Body of pancreas (tissue), 4 donors: Measurements from ENCODE around the gene PHAF1.

Experiments
- CTCF ChIP-seq, 7 experiments: fragments of 450-650 bp in 4 of 7; fragments of 200-600 bp in 3 of 7; sonication (generic) in 3 of 7; IDR thresholded peaks; one replicate each; pipeline ENCODE4 v1.5.1; 2016 to 2019; ENCODE audit warnings: antibody characterized with exemption in 7 of 7
- POLR2A ChIP-seq, 3 donors: fragments of 450-650 bp; IDR thresholded peaks; one replicate each; pipeline ENCODE4 v1.6.1; 2016; ENCODE audit warnings: antibody characterized with exemption in 3 of 3, mild to moderate bottlenecking in 2 of 3

- TF ChIP-seq CTCF (IDR thresholded peaks at IDR 0.05) (no peak), POLR2A (IDR thresholded peaks at IDR 0.05) (no peak)
Observed at GRCh38 chr16:67188323-67188722, 78.6 kb downstream of the PHAF1 start.
